ENCODE results near the gene C2CD4C. TPM values are rescaled to one million over a fixed set of nuclear protein-coding genes. Genes with fewer than 3 reads are reported as not detected.

C2CD4C gene
- total RNA-seq, 1 experiment from 2014 or later = 1.8 TPM

DNA sequence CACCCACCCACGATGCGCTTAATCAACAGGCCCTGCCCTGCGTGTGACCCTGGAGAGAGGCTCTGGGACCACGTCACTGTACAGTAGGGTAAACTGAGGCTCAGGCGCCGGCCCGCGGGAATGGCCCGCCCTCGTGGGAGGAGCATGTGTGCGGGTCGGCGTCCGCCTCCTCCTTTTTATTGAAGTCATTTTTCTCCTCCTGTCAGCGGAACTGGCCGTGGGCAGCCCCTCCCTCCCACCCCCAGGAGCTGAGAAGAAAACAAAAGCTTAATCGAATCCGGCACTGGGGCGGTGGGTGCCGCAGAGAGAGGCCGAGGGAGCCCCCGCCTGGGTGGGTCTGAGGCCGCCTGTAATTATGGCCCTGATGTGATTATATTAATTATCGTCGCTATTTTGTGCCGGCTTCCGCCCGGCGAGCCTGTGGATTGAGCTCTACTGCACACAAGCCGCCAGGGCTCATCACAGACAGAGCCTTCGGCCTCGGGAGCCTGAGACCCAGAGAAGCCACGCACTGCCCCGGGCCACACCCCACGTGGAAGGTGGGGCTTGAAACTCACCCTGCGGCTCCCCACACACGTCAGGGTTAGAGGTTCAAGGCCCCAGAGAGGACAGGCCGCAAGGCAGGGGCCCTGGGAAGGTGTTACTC is 7.0 kb downstream of the C2CD4C start:
- POLR2A ChIA-PET (ENCODE audit: low non-redundant PET) = no interaction called here
- no peak for TF ChIP-seq EZH2 (IDR thresholded peaks at IDR 0.05; ENCODE audit: borderline replicate concordance, low read depth, low read length, poor library complexity, severe bottlenecking)
- TF ChIP-seq, protein P1, sequence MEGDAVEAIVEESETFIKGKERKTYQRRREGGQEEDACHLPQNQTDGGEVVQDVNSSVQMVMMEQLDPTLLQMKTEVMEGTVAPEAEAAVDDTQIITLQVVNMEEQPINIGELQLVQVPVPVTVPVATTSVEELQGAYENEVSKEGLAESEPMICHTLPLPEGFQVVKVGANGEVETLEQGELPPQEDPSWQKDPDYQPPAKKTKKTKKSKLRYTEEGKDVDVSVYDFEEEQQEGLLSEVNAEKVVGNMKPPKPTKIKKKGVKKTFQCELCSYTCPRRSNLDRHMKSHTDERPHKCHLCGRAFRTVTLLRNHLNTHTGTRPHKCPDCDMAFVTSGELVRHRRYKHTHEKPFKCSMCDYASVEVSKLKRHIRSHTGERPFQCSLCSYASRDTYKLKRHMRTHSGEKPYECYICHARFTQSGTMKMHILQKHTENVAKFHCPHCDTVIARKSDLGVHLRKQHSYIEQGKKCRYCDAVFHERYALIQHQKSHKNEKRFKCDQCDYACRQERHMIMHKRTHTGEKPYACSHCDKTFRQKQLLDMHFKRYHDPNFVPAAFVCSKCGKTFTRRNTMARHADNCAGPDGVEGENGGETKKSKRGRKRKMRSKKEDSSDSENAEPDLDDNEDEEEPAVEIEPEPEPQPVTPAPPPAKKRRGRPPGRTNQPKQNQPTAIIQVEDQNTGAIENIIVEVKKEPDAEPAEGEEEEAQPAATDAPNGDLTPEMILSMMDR (conservative IDR thresholded peaks at IDR 0.05; ENCODE audit: low read depth, low read length) = no peak
- Histone ChIP-seq H3K9me3 (ENCODE audit: low read depth, low read length, poor library complexity, severe bottlenecking) (no peaks in the 10 kb centered on the region), H3K4me3 (ENCODE audit: low read depth, low read length, poor library complexity, severe bottlenecking) (peak overlapping the region; percentile 30), H3K4me1 (ENCODE audit: insufficient read depth, low read length, poor library complexity, severe bottlenecking) (no peaks in the 10 kb centered on the region), H3K36me3 (ENCODE audit: insufficient read depth, low read length, poor library complexity, severe bottlenecking) (no peaks in the 10 kb centered on the region), H3K27ac (ENCODE audit: low read depth, low read length, poor library complexity, severe bottlenecking) (no peak overlapping the region), H3K27me3 (replicated peaks; ENCODE audit: insufficient read depth, low read depth, low read length, poor library complexity) (no peaks in the 10 kb centered on the region)
- intact Hi-C loops (cut with micrococcal nuclease; ENCODE audit: unreplicated experiment) = loop anchor here (10.0 kb wide), 1 partner anchor 83 kb away; no protein-coding TSS in a partner anchor
- CTCF ChIA-PET = no interaction called here
- peak; percentile 37 for DNase-seq (ENCODE audit: low spot score)
- BruUV-seq (replicated peaks) = no TSS peak

DNA sequence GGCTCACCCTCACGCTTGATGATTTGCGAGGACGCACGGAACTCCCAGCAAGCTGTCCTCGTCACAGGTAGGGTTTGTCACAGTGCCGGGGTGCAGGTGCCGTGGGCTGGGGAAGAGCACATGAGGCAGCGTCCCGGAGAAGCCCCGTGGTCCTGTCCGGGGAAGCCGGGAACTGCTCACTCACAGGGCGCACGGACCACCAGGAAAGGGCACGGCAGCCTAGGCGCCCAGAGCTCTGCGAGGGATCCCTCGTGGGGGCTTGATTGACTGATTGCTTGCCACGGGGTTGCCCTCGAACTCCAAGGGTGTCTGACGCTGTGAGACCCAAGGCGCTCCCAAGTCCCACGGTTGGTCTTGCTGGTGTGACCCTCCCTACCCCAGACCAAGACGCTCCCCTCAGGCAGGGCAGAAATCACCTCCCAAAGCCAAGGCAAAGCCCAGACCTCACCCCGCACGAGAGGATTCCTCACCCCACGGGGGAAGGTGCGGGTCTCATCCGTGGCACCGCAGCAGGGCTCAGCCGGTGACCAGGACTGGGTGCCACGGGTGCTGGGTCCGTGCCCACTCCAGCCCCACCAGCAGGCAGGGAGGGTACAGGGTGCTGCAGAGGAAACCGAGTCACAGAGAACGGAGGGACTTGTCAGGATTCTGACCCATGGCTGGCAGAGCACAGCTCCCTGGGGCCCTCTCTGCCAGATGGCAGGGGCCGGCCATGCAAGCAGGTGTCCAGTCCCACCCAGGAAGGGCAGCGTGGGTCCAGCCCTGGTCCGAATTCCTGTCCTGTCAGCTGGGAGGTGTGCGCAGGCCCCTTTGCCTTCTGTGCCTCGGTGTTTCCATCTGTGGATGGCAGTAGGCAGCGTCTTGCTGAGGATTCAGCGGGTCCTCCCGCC is 7.7 kb downstream of the C2CD4C start:
- Histone ChIP-seq H3K27me3 (replicated peaks; ENCODE audit: insufficient read depth, low read depth, low read length, poor library complexity) (no peaks in the 10 kb centered on the region), H3K4me3 (ENCODE audit: low read depth, low read length, poor library complexity, severe bottlenecking) (no peak overlapping the region), H3K36me3 (ENCODE audit: insufficient read depth, low read length, poor library complexity, severe bottlenecking) (no peaks in the 10 kb centered on the region), H3K4me1 (ENCODE audit: insufficient read depth, low read length, poor library complexity, severe bottlenecking) (no peaks in the 10 kb centered on the region), H3K27ac (ENCODE audit: low read depth, low read length, poor library complexity, severe bottlenecking) (no peak overlapping the region), H3K9me3 (ENCODE audit: low read depth, low read length, poor library complexity, severe bottlenecking) (no peaks in the 10 kb centered on the region)
- BruUV-seq (replicated peaks) = no TSS peak
- no peak for DNase-seq (ENCODE audit: low spot score)
- ChIA-PET POLR2A (ENCODE audit: low non-redundant PET) (no interaction called here), CTCF (no interaction called here)
- TF ChIP-seq, protein P1 (conservative IDR thresholded peaks at IDR 0.05; ENCODE audit: low read depth, low read length) = no peak
- TF ChIP-seq EZH2 (IDR thresholded peaks at IDR 0.05; ENCODE audit: borderline replicate concordance, low read depth, low read length, poor library complexity, severe bottlenecking) = no peak
- intact Hi-C loops (cut with micrococcal nuclease; ENCODE audit: unreplicated experiment) = loop anchor here (10.0 kb wide), 1 partner anchor 84 kb away; no protein-coding TSS in a partner anchor

DNA sequence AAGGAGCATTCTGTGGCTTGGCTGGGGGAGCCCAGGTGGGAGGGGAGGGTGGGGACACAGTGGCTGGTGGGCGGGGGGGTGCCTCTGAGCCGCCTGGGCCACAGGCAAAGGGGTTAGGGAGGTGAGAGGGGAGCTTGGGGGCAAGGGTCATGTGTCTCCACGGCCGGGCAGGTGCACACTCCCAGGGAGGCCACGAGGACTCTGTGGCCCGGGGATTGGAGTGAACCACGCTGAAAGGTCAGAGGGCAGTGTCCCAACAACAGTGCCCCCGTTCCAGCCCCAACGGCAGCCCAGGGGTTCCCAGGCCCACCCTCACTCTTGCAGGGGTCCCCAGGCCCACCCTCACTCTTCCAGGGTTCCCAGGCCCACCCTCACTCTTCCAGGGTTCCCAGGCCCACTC is 9.6 kb downstream of the C2CD4C start:
- Histone ChIP-seq H3K27ac (ENCODE audit: low read depth, low read length, poor library complexity, severe bottlenecking) (no peak overlapping the region), H3K4me1 (ENCODE audit: insufficient read depth, low read length, poor library complexity, severe bottlenecking) (no peaks in the 10 kb centered on the region), H3K9me3 (ENCODE audit: low read depth, low read length, poor library complexity, severe bottlenecking) (no peaks in the 10 kb centered on the region), H3K27me3 (replicated peaks; ENCODE audit: insufficient read depth, low read depth, low read length, poor library complexity) (no peaks in the 10 kb centered on the region), H3K4me3 (ENCODE audit: low read depth, low read length, poor library complexity, severe bottlenecking) (no peak overlapping the region), H3K36me3 (ENCODE audit: insufficient read depth, low read length, poor library complexity, severe bottlenecking) (no peaks in the 10 kb centered on the region)
- CTCF ChIA-PET = no interaction called here
- POLR2A ChIA-PET (ENCODE audit: low non-redundant PET) = no interaction called here
- TF ChIP-seq EZH2 (IDR thresholded peaks at IDR 0.05; ENCODE audit: borderline replicate concordance, low read depth, low read length, poor library complexity, severe bottlenecking) = no peak
- TF ChIP-seq, protein P1 (conservative IDR thresholded peaks at IDR 0.05; ENCODE audit: low read depth, low read length) = no peak
- DNase-seq (ENCODE audit: low spot score) = no peak
- intact Hi-C loops (cut with micrococcal nuclease; ENCODE audit: unreplicated experiment) = no loop called here
- BruUV-seq (replicated peaks) = no TSS peak

All from A673 (cell line).